HL-60 (cell line): ENCODE measurements around the gene CCDC92.

ENCODE experiments used
- DNase-seq, 2 experiments: peaks; one replicate each; pipeline ENCODE4 v3.0.0-alpha.2; 2010 to 2020; ENCODE audit warnings: low read depth in 1 of 2, low spot score in 1 of 2
- H3K27ac ChIP-seq: fragments of 250-450 bp; sonication (Bioruptor Pico); replicated peaks from 2 replicates; pipeline ENCODE4 v1.5.1; 2020; ENCODE audit warnings: mild to moderate bottlenecking, moderate library complexity
- H3K27me3 ChIP-seq: fragments of 250-450 bp; sonication (Bioruptor Pico); 2 replicates; pipeline ENCODE4 v1.5.1; 2021; ENCODE audit warnings: mild to moderate bottlenecking, moderate library complexity; ENCODE audit not compliant: insufficient read depth, poor library complexity, severe bottlenecking
- H3K4me3 ChIP-seq: replicated peaks from 2 replicates; pipeline ENCODE4 v1.5.1; 2011; ENCODE audit warnings: mild to moderate bottlenecking, control low read depth, low read length; ENCODE audit not compliant: insufficient read depth
- CTCF ChIP-seq: IDR thresholded peaks from one replicate; pipeline ENCODE4 v1.5.1; 2011; ENCODE audit warnings: low read length, control low read depth, inconsistent platforms; ENCODE audit not compliant: insufficient read depth
- GABPA ChIP-seq: IDR thresholded peaks from 2 replicates; pipeline ENCODE4 v1.6.1; 2012; ENCODE audit warnings: low read depth
- POLR2AphosphoS5 ChIP-seq: IDR thresholded peaks from 2 replicates; pipeline ENCODE4 v1.6.1; 2012; ENCODE audit warnings: low read depth
- REST ChIP-seq: IDR thresholded peaks from 2 replicates; pipeline ENCODE4 v1.6.1; 2012; ENCODE audit warnings: low read depth; ENCODE audit not compliant: insufficient replicate concordance
- SPI1 ChIP-seq: IDR thresholded peaks from 2 replicates; pipeline ENCODE4 v1.6.1; 2012; ENCODE audit warnings: low read depth, mild to moderate bottlenecking, borderline replicate concordance

Gene CCDC92

GRCh38 chr12:123991372-123991951 lies 18.8 kb upstream of the CCDC92 start:
- no peak for DNase-seq
- Histone ChIP-seq H3K27ac (no peak overlapping the region), H3K4me3 (no peak overlapping the region), H3K27me3 (no peaks in the 10 kb centered on the region)
- TF ChIP-seq POLR2AphosphoS5 (no peak), GABPA (no peak), SPI1 (no peak), CTCF (no peak), REST (no peak)

GRCh38 chr12:123990511-123990910 lies 17.9 kb upstream of the CCDC92 start:
- TF ChIP-seq REST: no peak
- TF ChIP-seq GABPA: no peak
- TF ChIP-seq CTCF: no peak
- TF ChIP-seq POLR2AphosphoS5: no peak
- TF ChIP-seq SPI1: no peak
- H3K4me3 ChIP-seq: no peak overlapping the region
- H3K27me3 ChIP-seq: no peaks in the 10 kb centered on the region
- H3K27ac ChIP-seq: no peak overlapping the region
- peak in 1 of 2 experiments; percentile 25 for DNase-seq

GRCh38 chr12:123989753-123990152 lies 17.1 kb upstream of the CCDC92 start:
- DNase-seq: no peak
- no peak overlapping the region for H3K4me3 ChIP-seq
- H3K27ac ChIP-seq: no peak overlapping the region
- no peaks in the 10 kb centered on the region for H3K27me3 ChIP-seq
- no peak for TF ChIP-seq REST
- no peak for TF ChIP-seq CTCF
- TF ChIP-seq SPI1: no peak
- TF ChIP-seq POLR2AphosphoS5: no peak
- no peak for TF ChIP-seq GABPA
